ENCODE measurements around the gene KLHL29.

DNA sequence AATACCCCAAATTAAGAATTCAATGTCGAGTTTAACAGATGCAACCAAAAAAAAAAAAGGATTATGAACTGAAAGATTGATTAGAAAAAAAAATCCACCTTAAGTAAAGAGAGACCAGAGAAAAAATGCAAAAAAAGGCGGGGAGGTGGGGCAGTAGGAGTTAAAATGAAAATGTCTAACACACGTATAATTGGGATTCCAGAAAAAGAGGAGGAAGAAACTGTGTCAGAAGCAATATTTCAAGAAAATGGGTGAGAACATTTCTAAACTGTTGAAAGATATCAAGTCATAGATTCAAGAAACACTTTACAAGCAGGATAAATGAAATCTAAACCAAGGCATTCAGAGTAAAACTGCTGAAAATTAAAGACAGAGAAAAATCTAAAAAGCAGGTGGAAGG is 226.9 kb downstream of the KLHL29 start:
- TF ChIP-seq GABPA (IDR thresholded peaks at IDR 0.05; ENCODE audit: low read depth), result no peak
- TF ChIP-seq MXI1 (IDR thresholded peaks at IDR 0.05; ENCODE audit: low read depth, low read length), result no peak
- no peak for TF ChIP-seq RCOR1 (IDR thresholded peaks at IDR 0.05; ENCODE audit: low read length)
- TF ChIP-seq, protein P1, sequence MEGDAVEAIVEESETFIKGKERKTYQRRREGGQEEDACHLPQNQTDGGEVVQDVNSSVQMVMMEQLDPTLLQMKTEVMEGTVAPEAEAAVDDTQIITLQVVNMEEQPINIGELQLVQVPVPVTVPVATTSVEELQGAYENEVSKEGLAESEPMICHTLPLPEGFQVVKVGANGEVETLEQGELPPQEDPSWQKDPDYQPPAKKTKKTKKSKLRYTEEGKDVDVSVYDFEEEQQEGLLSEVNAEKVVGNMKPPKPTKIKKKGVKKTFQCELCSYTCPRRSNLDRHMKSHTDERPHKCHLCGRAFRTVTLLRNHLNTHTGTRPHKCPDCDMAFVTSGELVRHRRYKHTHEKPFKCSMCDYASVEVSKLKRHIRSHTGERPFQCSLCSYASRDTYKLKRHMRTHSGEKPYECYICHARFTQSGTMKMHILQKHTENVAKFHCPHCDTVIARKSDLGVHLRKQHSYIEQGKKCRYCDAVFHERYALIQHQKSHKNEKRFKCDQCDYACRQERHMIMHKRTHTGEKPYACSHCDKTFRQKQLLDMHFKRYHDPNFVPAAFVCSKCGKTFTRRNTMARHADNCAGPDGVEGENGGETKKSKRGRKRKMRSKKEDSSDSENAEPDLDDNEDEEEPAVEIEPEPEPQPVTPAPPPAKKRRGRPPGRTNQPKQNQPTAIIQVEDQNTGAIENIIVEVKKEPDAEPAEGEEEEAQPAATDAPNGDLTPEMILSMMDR (IDR thresholded peaks at IDR 0.05), result no peak

All from SK-N-SH (cell line).